Measurements from ENCODE around the gene STXBP6.
"Not testable (repeated sequence)": the region's sequence is repeated elsewhere in the genome, so short reads cannot be mapped to it uniquely, and the experiment has no call there.

STXBP6 gene

DNA sequence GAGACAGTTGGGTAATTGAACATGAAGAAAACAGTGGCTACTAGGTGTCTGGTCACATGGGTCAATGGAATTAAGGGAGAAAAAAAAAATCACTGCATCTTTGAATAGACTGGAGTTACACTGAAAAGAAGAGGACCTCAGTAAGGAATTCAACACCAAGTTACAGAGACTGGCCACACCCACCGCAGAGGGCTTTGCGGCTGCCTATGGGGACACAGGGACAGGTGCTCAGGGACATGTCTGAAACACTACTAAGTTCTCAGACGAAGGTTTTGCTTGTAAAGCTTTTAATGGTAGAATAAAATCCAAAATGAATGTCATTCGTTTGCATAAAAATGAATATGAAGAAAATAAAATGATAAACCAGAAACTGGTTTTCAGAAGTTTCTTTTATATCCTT, 93.8 kb downstream of the STXBP6 start:
- no peak for DNase-seq (ENCODE audit: low spot score)

- no peak for DNase-seq (ENCODE audit: low spot score)
Measured at GRCh38 chr14:24954700-24955037, 95.3 kb downstream of the STXBP6 start.

DNA sequence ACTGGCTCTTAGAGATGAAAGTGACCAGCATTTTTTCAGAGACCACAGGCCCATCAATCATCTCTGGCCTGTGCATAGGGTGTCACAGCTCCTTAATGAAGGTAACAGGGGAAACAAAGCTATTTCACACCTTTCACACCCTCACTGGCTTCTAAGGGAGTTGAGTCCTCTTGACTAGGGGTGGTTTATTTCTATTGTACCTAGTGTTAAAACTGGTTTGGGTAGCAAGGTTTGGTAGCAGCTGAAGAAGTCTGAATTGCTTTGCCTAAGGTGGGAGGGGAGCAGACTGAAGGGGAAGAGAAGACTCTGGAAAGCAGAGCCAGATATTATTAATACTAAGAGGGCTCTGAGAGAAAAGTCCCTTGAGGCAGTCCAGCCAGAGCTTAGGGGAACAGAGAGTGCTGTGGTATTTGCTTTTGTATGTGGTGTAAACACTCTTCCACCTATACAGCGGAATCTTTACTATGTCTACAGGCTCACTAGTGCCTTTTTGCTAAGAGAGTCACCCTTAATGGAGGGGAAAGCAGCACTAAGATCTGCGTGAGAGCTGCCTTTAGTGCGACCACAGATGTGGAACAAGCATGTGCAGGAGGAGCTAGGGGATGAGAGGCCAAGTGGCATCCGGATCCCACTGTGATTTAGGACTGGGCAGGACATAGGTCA, 95.8 kb downstream of the STXBP6 start:
- DNase-seq (ENCODE audit: low spot score): no peak

DNA sequence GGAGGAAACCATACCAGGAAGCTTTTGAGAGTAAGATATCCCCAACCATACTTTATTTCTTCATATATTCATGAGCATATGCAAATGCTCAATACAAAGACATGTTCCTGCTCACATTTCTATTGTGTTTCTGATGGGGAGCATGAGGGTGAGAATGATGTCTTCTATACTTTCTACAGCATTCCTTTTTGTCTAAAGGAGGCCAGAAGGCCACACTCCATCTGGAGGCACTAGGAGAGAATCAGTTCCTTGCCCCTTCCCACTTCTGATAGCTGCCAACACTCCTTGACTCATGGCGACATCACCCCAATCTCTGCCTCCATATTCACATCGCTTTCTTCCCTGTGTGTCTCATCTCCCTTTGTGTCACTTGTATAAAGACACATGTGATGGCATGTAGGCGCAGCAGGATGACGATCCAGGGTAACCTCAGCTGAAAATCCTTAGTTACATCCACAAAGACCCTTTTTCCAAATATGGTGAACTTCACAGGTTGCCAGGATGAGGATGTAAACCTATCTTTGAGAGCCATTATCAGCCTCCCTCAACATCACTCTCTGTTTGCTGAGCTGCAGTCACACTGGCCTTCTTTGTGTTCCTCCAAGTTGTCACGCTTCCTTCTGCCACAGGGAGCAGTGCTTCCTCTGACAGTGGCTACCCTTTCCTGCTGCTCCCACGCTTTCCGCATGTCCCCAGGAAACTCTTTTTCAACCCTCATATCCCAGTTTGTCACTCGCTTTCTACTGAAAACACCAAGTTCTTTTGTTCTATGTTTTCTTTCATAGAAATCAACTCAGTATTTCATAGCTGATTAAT, 96.9 kb downstream of the STXBP6 start:
- DNase-seq (ENCODE audit: low spot score): peak; percentile 86

- no peak for DNase-seq (ENCODE audit: low spot score)
Measured at GRCh38 chr14:24948261-24948847, 101.6 kb downstream of the STXBP6 start.

DNA sequence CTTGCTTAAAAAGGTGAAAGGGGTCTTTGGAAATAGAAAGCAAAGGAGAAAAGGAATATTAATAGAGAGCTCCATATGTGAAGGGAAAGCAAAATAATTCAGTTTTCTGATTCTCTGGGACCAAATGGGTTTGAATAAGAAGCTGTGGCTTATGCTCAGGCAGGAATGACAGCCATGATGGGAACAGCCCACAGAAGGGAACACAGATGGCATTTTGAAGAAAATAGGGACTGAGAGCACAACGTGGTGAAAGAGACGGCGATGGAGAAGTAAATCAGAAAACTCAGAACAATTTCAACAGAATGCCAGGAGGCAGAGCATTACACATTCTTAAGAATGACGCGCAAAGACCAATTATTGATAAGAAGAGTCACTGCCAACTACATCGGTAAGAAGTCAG, 102.8 kb downstream of the STXBP6 start:
- peak; percentile 41 for DNase-seq (ENCODE audit: low spot score)

- peak; percentile 49 for DNase-seq (ENCODE audit: low spot score)
Measured at GRCh38 chr14:24944800-24945199, 105.1 kb downstream of the STXBP6 start.

- no peak for DNase-seq (ENCODE audit: low spot score)
Measured at GRCh38 chr14:24943024-24943423, 106.9 kb downstream of the STXBP6 start.

DNA sequence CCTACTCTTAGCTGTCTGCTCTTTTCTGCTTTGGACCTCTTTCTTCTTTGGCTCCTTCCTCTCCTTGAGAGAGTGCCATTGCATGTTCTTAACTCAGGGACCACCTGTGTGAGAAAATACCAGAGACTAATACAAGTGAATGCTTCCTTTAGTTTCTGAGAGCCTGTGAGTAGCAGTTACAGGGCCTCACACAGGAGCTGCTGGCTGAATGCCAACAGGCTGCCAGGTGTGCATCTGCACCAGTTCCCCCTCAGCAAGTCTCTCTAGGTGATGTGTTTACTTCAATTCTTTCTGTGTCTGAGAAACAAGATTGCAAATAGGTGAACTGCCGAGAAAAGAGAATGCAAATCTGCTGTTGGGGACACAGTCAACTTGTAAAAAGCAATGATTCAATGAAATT, 108.2 kb downstream of the STXBP6 start:
- DNase-seq (ENCODE audit: low spot score): no peak

- DNase-seq (ENCODE audit: low spot score): no peak
Measured at GRCh38 chr14:24940213-24940783, 109.6 kb downstream of the STXBP6 start.

- DNase-seq (ENCODE audit: low spot score): no peak
Measured at GRCh38 chr14:24938593-24938992, 111.4 kb downstream of the STXBP6 start.

- DNase-seq (ENCODE audit: low spot score): no peak
Measured at GRCh38 chr14:24937300-24937699, 112.6 kb downstream of the STXBP6 start.

DNA sequence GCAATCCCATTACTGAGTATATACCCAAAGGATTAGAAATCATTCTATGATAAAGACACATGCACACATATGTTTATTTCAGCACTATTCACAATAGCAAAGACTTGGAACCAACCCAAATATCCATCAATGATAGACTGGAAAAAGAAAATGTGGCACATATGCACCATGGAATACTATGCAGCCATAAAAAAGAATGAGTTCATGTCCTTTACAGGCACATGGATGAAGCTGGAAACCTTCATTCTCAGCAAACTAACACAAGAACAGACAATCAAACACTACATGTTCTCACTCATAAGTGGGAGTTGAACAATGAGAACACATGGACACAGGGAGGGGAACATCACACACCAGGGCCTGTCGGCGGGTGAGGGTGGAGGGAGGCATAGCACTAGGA, 113.2 kb downstream of the STXBP6 start:
- DNase-seq (ENCODE audit: low spot score): not testable (repeated sequence)

DNA sequence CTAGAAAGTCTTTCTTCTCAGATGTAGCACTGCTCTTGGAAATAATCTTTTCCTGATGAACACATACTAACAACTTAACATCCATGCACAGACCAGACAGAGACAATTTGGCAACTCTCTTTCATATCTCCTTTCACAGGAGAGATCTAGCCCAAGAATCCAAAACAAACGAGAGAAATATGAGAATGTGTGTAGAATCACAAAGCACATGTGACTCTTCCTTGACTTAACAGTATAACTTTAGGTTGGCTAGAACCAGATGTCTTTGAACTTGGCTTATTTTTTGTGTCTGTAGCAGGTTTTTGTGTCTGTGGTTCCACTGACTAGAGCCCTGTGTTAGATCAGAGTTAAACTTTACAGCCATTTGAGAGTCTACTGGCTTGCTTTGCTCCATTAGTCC, 114.2 kb downstream of the STXBP6 start:
- no peak for DNase-seq (ENCODE audit: low spot score)

DNA sequence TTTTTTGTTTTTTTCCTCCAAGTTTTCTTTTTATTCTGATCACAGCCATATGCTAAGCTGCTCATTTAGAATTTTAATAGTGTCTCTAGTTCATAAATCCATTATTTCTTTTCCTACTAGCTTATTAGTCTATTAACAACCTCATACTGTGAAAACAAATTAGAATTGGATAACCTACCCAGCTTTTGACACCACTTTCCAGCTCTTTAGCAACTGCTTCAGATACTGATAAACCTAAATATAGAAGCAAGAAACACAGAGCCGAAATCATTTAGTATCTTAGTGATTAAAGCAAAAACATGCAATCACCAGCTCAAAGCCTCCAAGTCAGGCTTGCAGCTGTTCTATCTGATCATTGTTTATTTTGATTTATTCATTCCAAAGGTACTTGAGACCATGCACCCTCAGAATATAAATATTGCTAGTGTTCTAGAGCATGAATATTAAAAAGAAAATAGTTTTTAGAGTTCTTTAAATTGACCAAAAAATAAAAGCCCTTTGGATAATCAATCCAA, 121.5 kb downstream of the STXBP6 start:
- DNase-seq (ENCODE audit: low spot score): no peak

DNA sequence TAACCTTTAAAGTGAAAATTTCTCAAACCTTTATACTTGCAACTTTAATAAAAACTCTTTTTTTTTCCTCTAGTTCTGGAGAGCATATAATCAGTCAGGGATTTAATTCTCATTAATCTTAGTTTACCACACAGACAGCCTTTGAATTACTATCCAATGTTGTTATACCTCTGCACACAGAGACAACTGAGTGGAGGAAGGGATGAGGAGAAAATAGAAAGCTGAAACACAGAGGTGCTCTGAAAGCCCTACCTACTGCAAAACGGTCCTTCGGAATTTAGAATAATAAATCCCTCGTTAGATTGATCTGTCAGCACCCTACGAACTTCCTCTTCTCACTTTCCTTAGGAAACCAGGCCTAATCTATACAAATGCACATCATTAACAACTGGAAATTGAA, 122.1 kb downstream of the STXBP6 start:
- DNase-seq (ENCODE audit: low spot score): no peak

- no peak for DNase-seq (ENCODE audit: low spot score)
Measured at GRCh38 chr14:24925771-24926374, 124.1 kb downstream of the STXBP6 start.

GRCh38 chr14:24924544-24924943, 125.4 kb downstream of the STXBP6 start:
- DNase-seq (ENCODE audit: low spot score): no peak

DNA sequence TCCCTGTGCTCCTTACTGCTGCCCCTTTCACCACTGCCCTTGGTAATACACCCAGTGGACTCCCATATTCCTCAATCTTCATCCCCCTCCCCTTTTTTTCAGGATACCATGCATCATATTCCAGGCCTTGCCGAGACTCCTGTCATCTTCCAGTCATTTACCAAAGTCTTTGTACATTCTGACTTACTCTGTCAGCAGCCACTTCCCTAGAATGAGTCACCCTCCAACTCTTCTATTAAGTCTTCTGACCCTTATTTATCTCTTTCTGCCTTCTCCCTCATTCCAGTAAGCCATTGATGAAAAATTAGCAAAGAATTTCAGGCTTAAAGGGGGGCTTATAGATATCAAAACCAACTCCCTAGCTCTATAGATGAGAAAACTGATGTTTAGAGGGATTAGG, 128.0 kb downstream of the STXBP6 start:
- DNase-seq (ENCODE audit: low spot score): no peak

GRCh38 chr14:24920265-24921075, 129.5 kb downstream of the STXBP6 start:
- DNase-seq (ENCODE audit: low spot score): no peak

DNA sequence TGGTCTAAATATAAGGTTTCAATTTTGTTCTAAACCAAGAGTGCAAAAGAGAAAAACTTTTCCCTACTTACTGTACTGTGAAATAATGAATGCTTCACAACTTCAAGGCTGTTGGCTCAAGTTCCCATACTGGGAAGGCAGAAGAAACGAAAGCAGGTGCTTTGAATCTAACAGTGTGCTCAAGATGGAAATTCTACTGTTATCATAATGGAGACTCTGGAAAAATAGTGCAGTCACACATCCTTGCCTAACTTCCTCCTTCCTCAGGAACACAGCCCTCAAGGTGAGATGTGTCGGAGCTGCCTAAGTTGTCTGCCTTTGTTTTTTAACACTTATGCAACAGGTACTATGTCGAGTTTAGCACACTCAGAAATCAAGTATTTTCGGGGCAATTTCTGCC, 131.1 kb downstream of the STXBP6 start:
- DNase-seq (ENCODE audit: low spot score): no peak

Measured in Ammon's horn (tissue), 1 donor.